ENCODE measurements around the gene SPINK13. TPM values are rescaled to one million over a fixed set of nuclear protein-coding genes. Genes with fewer than 3 reads are reported as not detected.

Gene SPINK13
- total and polyA plus RNA-seq, 2 of the 8 experiments (the other 6 are each of a cell fraction or from before 2014, with no cell fraction given): not detected

DNA sequence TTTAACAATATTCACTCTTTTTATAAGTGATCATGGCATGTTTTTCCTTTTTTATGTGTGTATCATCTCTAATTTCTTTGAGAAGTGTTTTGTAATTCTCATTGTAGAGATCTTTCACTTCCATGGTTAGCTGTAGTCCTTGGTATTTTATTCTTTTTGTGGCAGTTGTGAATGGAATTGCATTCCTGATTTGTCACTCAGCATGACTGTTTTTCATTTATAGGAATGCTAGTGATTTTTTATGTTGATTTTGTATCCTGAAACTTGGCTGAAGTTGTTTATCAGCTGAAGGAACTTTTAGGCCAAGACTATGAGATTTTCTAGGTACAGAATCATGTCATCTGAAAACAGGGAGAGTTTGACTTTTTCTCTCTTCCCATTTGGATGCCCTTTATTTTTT, 13.1 kb upstream of the SPINK13 start:
- H3K9me3 ChIP-seq (ENCODE audit: insufficient read depth in 2 of 2, low read depth in 1 of 2, low read length in 1 of 2): peaks cover 0 to 9% of the 10 kb centered on the region in 2 experiments; a peak in 1 of 4 replicates
- H3K23ac ChIP-seq (ENCODE audit: insufficient read length): no peak overlapping the region
- no peak for TF ChIP-seq TBP (IDR thresholded peaks at IDR 0.05; ENCODE audit: low read depth, low read length)
- H2BK5ac ChIP-seq (ENCODE audit: low read depth, low read length): no peak overlapping the region
- POLR2A ChIA-PET (ENCODE audit: partially characterized antibody): no interaction called here
- no peak overlapping the region for H4K8ac ChIP-seq (ENCODE audit: extremely low read depth, insufficient read depth, low read length)
- no peak overlapping the region for H2BK120ac ChIP-seq (replicated peaks; ENCODE audit: low read depth, low read length)
- H3K79me1 ChIP-seq (ENCODE audit: low read depth, low read length): no peaks in the 10 kb centered on the region
- no peaks in the 10 kb centered on the region for H4K20me1 ChIP-seq (replicated peaks in 1 of 2; ENCODE audit: control insufficient read depth in 1 of 2, insufficient read depth in 2 of 2, low read length in 2 of 2)
- CTCF ChIA-PET (ENCODE audit: partially characterized antibody): no interaction called here
- H2AK5ac ChIP-seq (ENCODE audit: low read depth, low read length): no peak overlapping the region
- H4K91ac ChIP-seq (replicated peaks; ENCODE audit: insufficient read length, low read length): no peak overlapping the region
- no peak overlapping the region for H3K4me3 ChIP-seq (ENCODE audit: extremely low read depth in 1 of 4, insufficient read depth in 2 of 4, low read depth in 3 of 4, low read length in 4 of 4)
- no peak overlapping the region for H3K56ac ChIP-seq (replicated peaks; ENCODE audit: insufficient read length, low read depth, low read length)
- no peak overlapping the region for H2BK20ac ChIP-seq (ENCODE audit: low read length)
- DNase-seq (ENCODE audit: low read depth in 1 of 2, low spot score in 2 of 2): no peak
- no peak overlapping the region for H2BK15ac ChIP-seq (ENCODE audit: low read length)
- no peaks in the 10 kb centered on the region for H3K27me3 ChIP-seq (replicated peaks in 1 of 4; ENCODE audit: control insufficient read depth in 3 of 4, extremely low read depth in 1 of 4, insufficient read depth in 3 of 4, low read length in 3 of 4)
- H3K9ac ChIP-seq (replicated peaks in 1 of 4; ENCODE audit: extremely low read depth in 1 of 4, low read depth in 3 of 4, low read length in 3 of 4): no peak overlapping the region
- H3K14ac ChIP-seq (ENCODE audit: insufficient read length): no peak overlapping the region
- no peak overlapping the region for H3K4me2 ChIP-seq (ENCODE audit: insufficient read depth in 1 of 2, low read depth in 2 of 2, low read length in 2 of 2)
- H3K18ac ChIP-seq (ENCODE audit: extremely low read depth, low read length): no peak overlapping the region
- H3K23me2 ChIP-seq (ENCODE audit: low read depth, low read length): no peaks in the 10 kb centered on the region
- no peak overlapping the region for H4K5ac ChIP-seq (ENCODE audit: insufficient read length, low read depth, low read length)
- H3K79me2 ChIP-seq (ENCODE audit: control insufficient read depth in 1 of 2, insufficient read depth in 2 of 2, low read length in 2 of 2): no peaks in the 10 kb centered on the region
- H2AFZ ChIP-seq (ENCODE audit: low read length): no peak overlapping the region
- H3K4me1 ChIP-seq (replicated peaks in 1 of 4; ENCODE audit: control insufficient read depth in 3 of 4, insufficient read depth in 4 of 4, low read length in 3 of 4): no peaks in the 10 kb centered on the region
- H3K27ac ChIP-seq (ENCODE audit: low read depth, low read length): no peak overlapping the region
- H3K4ac ChIP-seq (replicated peaks; ENCODE audit: insufficient read length, low read depth, low read length): no peak overlapping the region
- H3K36me3 ChIP-seq (ENCODE audit: control insufficient read depth in 2 of 4, insufficient read depth in 4 of 4, low read length in 3 of 4): no peaks in the 10 kb centered on the region
- no peak for FAIRE-seq
- H2BK12ac ChIP-seq (ENCODE audit: low read depth, low read length): no peak overlapping the region
